ENCODE data around the gene SH3GL2.

DNA sequence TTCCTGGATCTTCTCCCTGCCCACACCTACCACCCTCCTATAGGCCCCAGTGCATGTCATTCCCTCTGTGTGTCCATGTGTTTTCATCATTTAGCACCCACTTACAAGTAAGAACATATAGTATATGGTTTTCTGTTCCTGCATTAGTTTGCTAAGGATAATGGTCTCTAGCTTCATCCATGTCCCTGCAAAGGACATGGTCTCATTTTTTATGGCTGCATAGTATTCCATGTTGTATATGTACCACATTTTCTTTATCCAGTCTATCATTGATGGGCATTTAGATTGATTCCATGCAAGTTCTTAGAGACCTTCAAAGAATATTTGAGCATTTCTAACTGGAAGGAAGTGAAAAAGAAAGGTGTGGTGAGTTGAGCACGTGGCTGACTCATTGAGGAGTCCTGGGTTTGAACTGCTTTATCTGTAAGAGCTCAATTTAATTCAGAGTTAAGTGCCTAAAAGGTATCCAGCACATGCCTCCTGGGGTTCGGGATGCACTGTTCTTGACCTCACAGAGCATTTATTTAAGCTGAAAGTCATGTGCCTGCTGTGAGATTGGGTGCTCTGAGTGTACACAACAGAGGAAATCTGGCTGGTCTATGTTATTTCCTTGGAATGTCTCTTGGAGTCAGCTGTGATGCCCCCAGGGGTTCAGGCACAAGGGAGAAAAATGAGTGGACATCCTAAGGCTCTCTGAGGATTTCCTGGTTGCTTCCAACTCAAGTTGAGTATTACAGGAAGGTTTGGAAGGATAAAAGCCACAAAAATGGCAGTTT is 56.4 kb downstream of the SH3GL2 start:
- TF ChIP-seq CTCF (IDR thresholded peaks at IDR 0.05) (no peak), POLR2A (IDR thresholded peaks at IDR 0.05) (no peak)
